SK-N-SH (cell line): ENCODE measurements around the gene BRWD1.

Experiments
- MAX ChIP-seq: IDR thresholded peaks from 2 replicates; pipeline ENCODE4 v1.4.0; 2012; ENCODE audit warnings: low read depth
- PBX3 ChIP-seq: IDR thresholded peaks from 2 replicates; pipeline ENCODE4; 2012
- POLR2AphosphoS5 ChIP-seq: IDR thresholded peaks from 2 replicates; pipeline ENCODE4 v1.6.1; 2012; ENCODE audit warnings: low read depth, low read length
- RCOR1 ChIP-seq: fragments of 150-350 bp; IDR thresholded peaks from 2 replicates; pipeline ENCODE4 v1.6.1; 2017; ENCODE audit warnings: antibody characterized with exemption, low read length
- USF2 ChIP-seq: fragments of 150-350 bp; IDR thresholded peaks from 2 replicates; pipeline ENCODE4 v1.6.1; 2017; ENCODE audit warnings: antibody characterized with exemption, low read length, low read depth, borderline replicate concordance
- TF ChIP-seq, protein P1 (sequence below): fragments of 200-600 bp; sonication (generic); IDR thresholded peaks from 2 replicates; pipeline ENCODE4 v1.6.1; 2017; ENCODE audit warnings: antibody characterized with exemption, mild to moderate bottlenecking, moderate library complexity

DNA sequence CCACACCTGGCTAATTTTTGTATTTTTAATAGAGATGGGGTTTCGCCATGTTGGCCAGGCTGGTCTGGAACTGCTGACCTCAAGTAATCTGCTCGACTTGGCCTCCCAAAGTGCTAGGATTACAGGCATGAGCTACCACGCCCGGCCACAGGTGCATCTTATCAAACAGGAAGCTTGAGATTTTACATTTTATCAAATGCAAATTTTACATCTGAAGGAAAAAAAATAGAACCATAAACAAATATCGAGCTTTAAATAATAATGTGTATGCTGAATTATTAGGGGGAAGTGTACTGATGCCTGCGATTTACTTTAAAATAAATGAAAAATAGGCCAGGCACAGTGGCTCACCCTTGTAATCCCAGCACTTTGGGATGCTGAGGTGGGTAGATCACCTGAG lies 16.6 kb upstream of the BRWD1 start:
- TF ChIP-seq MAX (no peak), POLR2AphosphoS5 (no peak), USF2 (no peak), RCOR1 (no peak), PBX3 (no peak)
- TF ChIP-seq, protein P1, sequence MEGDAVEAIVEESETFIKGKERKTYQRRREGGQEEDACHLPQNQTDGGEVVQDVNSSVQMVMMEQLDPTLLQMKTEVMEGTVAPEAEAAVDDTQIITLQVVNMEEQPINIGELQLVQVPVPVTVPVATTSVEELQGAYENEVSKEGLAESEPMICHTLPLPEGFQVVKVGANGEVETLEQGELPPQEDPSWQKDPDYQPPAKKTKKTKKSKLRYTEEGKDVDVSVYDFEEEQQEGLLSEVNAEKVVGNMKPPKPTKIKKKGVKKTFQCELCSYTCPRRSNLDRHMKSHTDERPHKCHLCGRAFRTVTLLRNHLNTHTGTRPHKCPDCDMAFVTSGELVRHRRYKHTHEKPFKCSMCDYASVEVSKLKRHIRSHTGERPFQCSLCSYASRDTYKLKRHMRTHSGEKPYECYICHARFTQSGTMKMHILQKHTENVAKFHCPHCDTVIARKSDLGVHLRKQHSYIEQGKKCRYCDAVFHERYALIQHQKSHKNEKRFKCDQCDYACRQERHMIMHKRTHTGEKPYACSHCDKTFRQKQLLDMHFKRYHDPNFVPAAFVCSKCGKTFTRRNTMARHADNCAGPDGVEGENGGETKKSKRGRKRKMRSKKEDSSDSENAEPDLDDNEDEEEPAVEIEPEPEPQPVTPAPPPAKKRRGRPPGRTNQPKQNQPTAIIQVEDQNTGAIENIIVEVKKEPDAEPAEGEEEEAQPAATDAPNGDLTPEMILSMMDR: no peak
